ENCODE measurements around the gene CPA4. TPM values are rescaled to one million over a fixed set of nuclear protein-coding genes. Genes with fewer than 3 reads are reported as not detected.

Gene CPA4
- total and polyA plus RNA-seq, 4 donors, result 0.55 to 2.3 (median 1.2) TPM

DNA sequence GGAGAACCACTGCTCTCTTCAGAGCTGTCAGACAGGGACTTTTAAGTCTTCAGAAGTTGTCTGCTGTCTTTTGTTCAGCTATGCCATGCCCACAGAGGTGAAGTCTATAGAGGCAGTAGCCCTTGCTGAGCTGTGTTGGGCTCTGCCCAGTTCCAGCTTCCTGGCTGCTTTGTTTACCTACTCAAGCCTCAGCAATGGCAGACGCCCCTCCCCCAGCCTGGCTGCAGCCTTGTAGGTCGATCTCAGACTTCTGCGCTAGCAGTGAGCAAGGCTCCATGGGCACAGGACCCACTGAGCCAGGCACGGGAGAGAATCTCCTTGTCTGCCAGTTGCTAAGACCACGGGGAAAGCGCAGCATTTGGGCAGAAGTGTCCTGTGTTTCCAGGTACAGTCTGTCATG, 38.4 kb upstream of the CPA4 start:
- Histone ChIP-seq H3K9me3 (ENCODE audit: control insufficient read depth in 4 of 4, insufficient read depth in 3 of 4, low read length in 3 of 4) (peaks cover 0 to 16% (median 4%) of the 10 kb centered on the region in 4 donors), H3K4me3 (no peak overlapping the region), H3K36me3 (ENCODE audit: control insufficient read depth in 4 of 4, insufficient read depth in 4 of 4, low read length in 4 of 4) (no peaks in the 10 kb centered on the region), H3K27me3 (ENCODE audit: control insufficient read depth in 3 of 3, insufficient read depth in 3 of 3, low read length in 2 of 3) (no peaks in the 10 kb centered on the region), H3K9ac (ENCODE audit: insufficient read depth in 1 of 2, low read length in 2 of 2) (no peak overlapping the region), H3K4me1 (ENCODE audit: control insufficient read depth in 5 of 5, insufficient read depth in 5 of 5, low read length in 5 of 5) (no peaks in the 10 kb centered on the region), H3K27ac (ENCODE audit: low read depth in 1 of 2, low read length in 1 of 2) (no peak overlapping the region)
- TF ChIP-seq, protein P1, sequence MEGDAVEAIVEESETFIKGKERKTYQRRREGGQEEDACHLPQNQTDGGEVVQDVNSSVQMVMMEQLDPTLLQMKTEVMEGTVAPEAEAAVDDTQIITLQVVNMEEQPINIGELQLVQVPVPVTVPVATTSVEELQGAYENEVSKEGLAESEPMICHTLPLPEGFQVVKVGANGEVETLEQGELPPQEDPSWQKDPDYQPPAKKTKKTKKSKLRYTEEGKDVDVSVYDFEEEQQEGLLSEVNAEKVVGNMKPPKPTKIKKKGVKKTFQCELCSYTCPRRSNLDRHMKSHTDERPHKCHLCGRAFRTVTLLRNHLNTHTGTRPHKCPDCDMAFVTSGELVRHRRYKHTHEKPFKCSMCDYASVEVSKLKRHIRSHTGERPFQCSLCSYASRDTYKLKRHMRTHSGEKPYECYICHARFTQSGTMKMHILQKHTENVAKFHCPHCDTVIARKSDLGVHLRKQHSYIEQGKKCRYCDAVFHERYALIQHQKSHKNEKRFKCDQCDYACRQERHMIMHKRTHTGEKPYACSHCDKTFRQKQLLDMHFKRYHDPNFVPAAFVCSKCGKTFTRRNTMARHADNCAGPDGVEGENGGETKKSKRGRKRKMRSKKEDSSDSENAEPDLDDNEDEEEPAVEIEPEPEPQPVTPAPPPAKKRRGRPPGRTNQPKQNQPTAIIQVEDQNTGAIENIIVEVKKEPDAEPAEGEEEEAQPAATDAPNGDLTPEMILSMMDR (IDR thresholded peaks at IDR 0.05; ENCODE audit: control extremely low read depth, extremely low read depth), result no peak
- ATAC-seq (ENCODE audit: insufficient read depth, low FRiP score) (no peak), DNase-seq (no peak)
- 82 to 91% methylated on average over 6 of the region's 6 CpGs for WGBS, 2 donors

DNA sequence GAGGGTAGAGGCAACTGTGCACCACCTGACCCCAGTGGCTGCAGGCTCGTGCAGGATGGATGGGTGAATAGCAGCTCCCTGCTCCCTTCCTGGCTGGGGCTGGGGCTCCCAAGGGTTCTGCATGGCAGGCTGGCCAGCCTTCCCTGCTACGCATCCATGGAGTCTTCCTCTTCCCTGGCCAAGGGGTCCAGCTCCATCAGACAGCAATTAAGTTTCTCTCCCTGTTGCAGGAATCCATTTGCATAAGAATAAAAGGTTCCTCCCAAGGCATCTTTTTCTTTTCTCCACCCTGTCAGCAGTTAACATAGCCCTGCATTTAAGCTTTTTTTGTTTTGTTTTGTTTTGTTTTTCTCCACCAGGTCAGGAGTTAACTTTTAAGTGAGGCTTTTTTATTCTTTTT, 36.3 kb upstream of the CPA4 start:
- DNase-seq, result no peak
- TF ChIP-seq, protein P1 (IDR thresholded peaks at IDR 0.05; ENCODE audit: control extremely low read depth, extremely low read depth), result no peak
- no peak overlapping the region for H3K27ac ChIP-seq (ENCODE audit: low read depth in 1 of 2, low read length in 1 of 2)

DNA sequence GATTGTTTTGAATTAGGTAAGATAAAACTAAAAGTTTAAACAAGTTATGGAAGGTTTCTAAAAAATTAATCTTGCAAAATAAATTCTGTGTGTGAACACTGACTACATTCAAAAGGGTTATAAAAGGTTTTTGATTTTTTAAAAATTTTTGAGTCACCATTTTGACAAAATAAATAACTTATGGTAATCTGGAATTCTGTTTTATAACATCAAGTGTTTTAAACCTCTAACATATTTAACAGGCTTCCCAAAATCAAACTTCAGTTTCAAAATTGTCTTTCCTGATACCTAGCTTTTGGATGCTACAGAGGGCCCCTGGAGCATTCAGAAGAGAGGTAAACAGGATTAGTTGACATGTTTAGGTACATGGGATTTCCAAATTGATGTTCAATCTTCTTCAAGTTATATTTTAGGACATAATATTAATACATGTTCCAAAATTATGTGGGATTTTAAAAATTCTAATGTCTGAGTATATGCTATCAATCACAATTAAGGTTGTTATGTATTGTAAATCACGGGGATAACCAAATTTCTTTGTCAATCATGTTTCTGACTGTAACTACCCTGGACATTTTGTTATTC, 34.4 kb upstream of the CPA4 start:
- DNase-seq (no peak), ATAC-seq (ENCODE audit: insufficient read depth, low FRiP score) (no peak)
- no peaks in the 10 kb centered on the region for H3K36me3 ChIP-seq (ENCODE audit: control insufficient read depth in 4 of 4, insufficient read depth in 4 of 4, low read length in 4 of 4)
- no peaks in the 10 kb centered on the region for H3K27me3 ChIP-seq (ENCODE audit: control insufficient read depth in 3 of 3, insufficient read depth in 3 of 3, low read length in 2 of 3)
- peaks cover 0 to 20% (median 14%) of the 10 kb centered on the region in 4 donors for H3K9me3 ChIP-seq (ENCODE audit: control insufficient read depth in 4 of 4, insufficient read depth in 3 of 4, low read length in 3 of 4)
- H3K9ac ChIP-seq (ENCODE audit: insufficient read depth in 1 of 2, low read length in 2 of 2), result no peak overlapping the region
- TF ChIP-seq, protein P1 (IDR thresholded peaks at IDR 0.05; ENCODE audit: control extremely low read depth, extremely low read depth), result no peak
- H3K27ac ChIP-seq (ENCODE audit: low read depth in 1 of 2, low read length in 1 of 2), result no peak overlapping the region
- H3K4me3 ChIP-seq, result no peak overlapping the region
- WGBS, 2 donors, result 70 to 87% methylated on average over 1 of the region's 1 CpG
- H3K4me1 ChIP-seq (ENCODE audit: control insufficient read depth in 5 of 5, insufficient read depth in 5 of 5, low read length in 5 of 5), result no peaks in the 10 kb centered on the region

More for the DNA sequence above, 36.3 kb upstream of the CPA4 start:
- peaks cover 0 to 18% (median 14%) of the 10 kb centered on the region in 4 donors for H3K9me3 ChIP-seq (ENCODE audit: control insufficient read depth in 4 of 4, insufficient read depth in 3 of 4, low read length in 3 of 4)
- H3K36me3 ChIP-seq (ENCODE audit: control insufficient read depth in 4 of 4, insufficient read depth in 4 of 4, low read length in 4 of 4), result no peaks in the 10 kb centered on the region
- H3K27me3 ChIP-seq (ENCODE audit: control insufficient read depth in 3 of 3, insufficient read depth in 3 of 3, low read length in 2 of 3), result no peaks in the 10 kb centered on the region
- ATAC-seq (ENCODE audit: insufficient read depth, low FRiP score), result no peak
- no peaks in the 10 kb centered on the region for H3K4me1 ChIP-seq (ENCODE audit: control insufficient read depth in 5 of 5, insufficient read depth in 5 of 5, low read length in 5 of 5)
- no peak overlapping the region for H3K4me3 ChIP-seq
- 76 to 83% methylated on average over 2 of the region's 2 CpGs for WGBS, 2 donors
- H3K9ac ChIP-seq (ENCODE audit: insufficient read depth in 1 of 2, low read length in 2 of 2), result no peak overlapping the region

DNA sequence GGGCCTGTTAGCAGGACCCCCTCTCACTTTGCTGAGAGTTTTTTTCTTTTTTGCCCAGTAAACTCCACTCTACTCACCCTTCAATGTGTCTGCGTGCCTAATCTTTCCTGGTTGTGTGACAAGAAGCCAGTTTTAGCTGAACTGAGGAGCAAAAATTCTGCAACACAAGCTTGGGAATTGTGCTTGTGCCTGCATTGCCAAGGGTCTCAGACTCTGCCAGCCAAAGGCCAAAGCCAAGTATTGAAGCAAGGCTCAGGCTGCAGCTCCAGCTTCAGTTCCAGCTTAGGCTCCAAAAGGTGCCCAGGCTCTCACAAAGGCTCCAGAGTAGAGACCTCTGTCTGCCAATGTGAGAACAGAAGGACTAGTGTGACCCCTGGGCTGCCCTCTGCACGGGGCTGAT, 30.5 kb upstream of the CPA4 start:
- Histone ChIP-seq H3K36me3 (ENCODE audit: control insufficient read depth in 4 of 4, insufficient read depth in 4 of 4, low read length in 4 of 4) (no peaks in the 10 kb centered on the region), H3K27me3 (ENCODE audit: control insufficient read depth in 3 of 3, insufficient read depth in 3 of 3, low read length in 2 of 3) (no peaks in the 10 kb centered on the region), H3K4me1 (ENCODE audit: control insufficient read depth in 5 of 5, insufficient read depth in 5 of 5, low read length in 5 of 5) (no peaks in the 10 kb centered on the region), H3K9ac (ENCODE audit: insufficient read depth in 1 of 2, low read length in 2 of 2) (no peak overlapping the region), H3K9me3 (ENCODE audit: control insufficient read depth in 4 of 4, insufficient read depth in 3 of 4, low read length in 3 of 4) (peaks cover 0 to 14% (median 7%) of the 10 kb centered on the region in 4 donors), H3K27ac (ENCODE audit: low read depth in 1 of 2, low read length in 1 of 2) (no peak overlapping the region), H3K4me3 (no peak overlapping the region)
- DNase-seq (no peak), ATAC-seq (ENCODE audit: insufficient read depth, low FRiP score) (no peak)
- TF ChIP-seq, protein P1 (IDR thresholded peaks at IDR 0.05; ENCODE audit: control extremely low read depth, extremely low read depth), result no peak
- 56 to 67% methylated on average over 2 of the region's 2 CpGs for WGBS, 2 donors
